SK-N-SH (cell line): Measurements from ENCODE around the gene STOML1. TPM values are rescaled to one million over a fixed set of nuclear protein-coding genes. Genes with fewer than 3 reads are reported as not detected.

Experiments used
- CTCF ChIA-PET: fragments of 300-600, 350-600 bp; formaldehyde crosslinking; extraction: SDS; loops from one replicate; lab custom pipeline; 2021; lab: Yijun Ruan, JAX
- POLR2A ChIA-PET: fragments of 350-600 bp; sonication (Branson Sonifier 250); formaldehyde crosslinking; extraction: SDS; loops from one replicate; lab custom pipeline; 2020; ENCODE audit warnings: antibody characterized with exemption, inconsistent platforms; lab: Yijun Ruan, JAX
- DNase-seq: peaks from one replicate; pipeline ENCODE4 v3.0.0; 2012
- H2AFZ ChIP-seq: fragments of 200-600 bp; sonication (generic); 2 replicates; pipeline ENCODE4 v1.8.1; 2016; ENCODE audit warnings: antibody characterized with exemption, mild to moderate bottlenecking, low read depth
- H3F3A ChIP-seq: fragments of 200-600 bp; sonication (generic); replicated peaks from 2 replicates; pipeline ENCODE3; 2016; ENCODE audit warnings: antibody characterized with exemption, mild to moderate bottlenecking; ENCODE audit not compliant: insufficient read depth
- H3K27ac ChIP-seq, 2 experiments: fragments of 200-500 bp in 1 of 2; fragments of 200-600 bp in 1 of 2; sonication (Bioruptor generic) in 1 of 2; sonication (generic), shearing (Covaris generic) in 1 of 2; 2 replicates each; pipeline versions ENCODE4 v1.5.1 to v1.6.1; 2014 to 2016; ENCODE audit warnings: low read depth in 2 of 2, inconsistent platforms in 1 of 2, low read length in 1 of 2, mild to moderate bottlenecking in 1 of 2, mixed read lengths in 1 of 2
- H3K27me3 ChIP-seq: fragments of 200-600 bp; sonication (generic), shearing (Covaris generic); 2 replicates; pipeline ENCODE4 v1.6.1; 2016; ENCODE audit warnings: mixed run types; ENCODE audit not compliant: insufficient read depth
- H3K36me3 ChIP-seq, 2 experiments: fragments of 200-500 bp in 1 of 2; fragments of 200-600 bp in 1 of 2; sonication (Bioruptor generic) in 1 of 2; sonication (generic) in 1 of 2; replicated peaks in 1 of 2; 2 replicates each; pipeline versions ENCODE3 to v1.5.1; 2014 to 2016; ENCODE audit warnings: low read length in 1 of 2, mild to moderate bottlenecking in 1 of 2; ENCODE audit not compliant: insufficient read depth in 2 of 2, control insufficient read depth in 1 of 2
- H3K4me1 ChIP-seq, 2 experiments: fragments of 200-500 bp in 1 of 2; fragments of 200-600 bp in 1 of 2; sonication (Bioruptor generic) in 1 of 2; sonication (generic), shearing (Covaris generic) in 1 of 2; 2 replicates each; pipeline versions ENCODE4 v1.5.1 to v1.6.1; 2014 to 2016; ENCODE audit warnings: low read depth in 1 of 2, low read length in 1 of 2, mixed run types in 1 of 2; ENCODE audit not compliant: insufficient read depth in 2 of 2, control insufficient read depth in 1 of 2
- H3K4me2 ChIP-seq: fragments of 200-600 bp; sonication (generic), shearing (Covaris generic); 2 replicates; pipeline ENCODE4 v1.6.1; 2017; ENCODE audit warnings: mixed run types
- H3K4me3 ChIP-seq, 2 experiments: fragments of 200-500 bp in 1 of 2; fragments of 200-600 bp in 1 of 2; sonication (Bioruptor generic) in 1 of 2; sonication (generic), shearing (Covaris generic) in 1 of 2; 2 replicates each; pipeline versions ENCODE4 v1.5.1 to v1.8.1; 2014 to 2016; ENCODE audit warnings: low read depth in 2 of 2, inconsistent platforms in 1 of 2, low read length in 1 of 2, mild to moderate bottlenecking in 1 of 2, mixed read lengths in 1 of 2, moderate library complexity in 1 of 2
- H3K79me2 ChIP-seq: fragments of 200-600 bp; sonication (generic); 2 replicates; pipeline ENCODE4 v1.8.1; 2017; ENCODE audit warnings: mild to moderate bottlenecking; ENCODE audit not compliant: insufficient read depth
- H3K9ac ChIP-seq: fragments of 200-600 bp; sonication (generic); 2 replicates; pipeline ENCODE4 v1.6.1; 2017; ENCODE audit warnings: mixed run types
- H3K9me2 ChIP-seq: fragments of 200-600 bp; sonication (generic); 2 replicates; pipeline ENCODE4 v1.6.1; 2017; ENCODE audit warnings: mixed run types
- H3K9me3 ChIP-seq: fragments of 200-600 bp; sonication (generic); 2 replicates; pipeline ENCODE4 v1.6.1; 2017; ENCODE audit warnings: mixed run types, mild to moderate bottlenecking, moderate library complexity
- H4K20me1 ChIP-seq: fragments of 200-600 bp; sonication (generic); 2 replicates; pipeline ENCODE4 v1.6.1; 2017; ENCODE audit warnings: mild to moderate bottlenecking, mixed run types; ENCODE audit not compliant: insufficient read depth
- CHD2 ChIP-seq: fragments of 150-350 bp; IDR thresholded peaks from 2 replicates; pipeline ENCODE4 v1.6.1; 2018; ENCODE audit warnings: low read length; ENCODE audit not compliant: partially characterized antibody
- ELF1 ChIP-seq: IDR thresholded peaks from 2 replicates; pipeline ENCODE4 v1.4.0; 2012
- FOSL2 ChIP-seq: IDR thresholded peaks from 2 replicates; pipeline ENCODE4 v1.4.0; 2012; ENCODE audit warnings: low read depth, mild to moderate bottlenecking, moderate library complexity, borderline replicate concordance
- FOXJ3 ChIP-seq: sonication (generic); formaldehyde crosslinking; IDR thresholded peaks from 2 replicates; pipeline ENCODE4 v1.5.1; 2020; ENCODE audit warnings: mild to moderate bottlenecking, missing genetic modification reagents
- FOXM1 ChIP-seq: IDR thresholded peaks from 2 replicates; pipeline ENCODE4 v1.4.0; 2012; ENCODE audit warnings: low read depth, mild to moderate bottlenecking
- GABPA ChIP-seq: IDR thresholded peaks from 2 replicates; pipeline ENCODE4 v1.4.0; 2012; ENCODE audit warnings: low read depth, mild to moderate bottlenecking
- MEF2A ChIP-seq: IDR thresholded peaks from 2 replicates; pipeline ENCODE4 v1.4.0; 2012; ENCODE audit warnings: low read depth, borderline replicate concordance
- RAD21 ChIP-seq: IDR thresholded peaks from 2 replicates; pipeline ENCODE4 v1.6.1; 2012; ENCODE audit warnings: mild to moderate bottlenecking, low read length
- RCOR1 ChIP-seq: fragments of 150-350 bp; IDR thresholded peaks from 2 replicates; pipeline ENCODE4 v1.6.1; 2017; ENCODE audit warnings: antibody characterized with exemption, low read length
- RXRA ChIP-seq: IDR thresholded peaks from 2 replicates; pipeline ENCODE4 v1.4.0; 2012; ENCODE audit warnings: low read depth, mild to moderate bottlenecking, borderline replicate concordance
- SMC3 ChIP-seq: IDR thresholded peaks from 2 replicates; pipeline ENCODE4 v1.6.1; 2012; ENCODE audit warnings: low read depth, low read length, improper control_type of control experiment
- TAF1 ChIP-seq: IDR thresholded peaks from 2 replicates; pipeline ENCODE4 v1.6.1; 2012; ENCODE audit warnings: low read depth, mild to moderate bottlenecking, low read length, moderate library complexity, borderline replicate concordance
- WGBS: methylation state at CpG from one replicate; pipeline ENCODE4 v1.1.6; 2017; ENCODE audit warnings: low lambda C conversion rate; 5-methylcytosine and 5-hydroxymethylcytosine counted together
- polyA plus RNA-seq, 3 experiments: library from polyadenylated mRNA; depleted of rRNA; stranded (reverse); fragments of >200 nt; gene quantifications; 2 replicates each; pipeline ENCODE4 v1.2.3, GENCODE V29; 2012
- TF ChIP-seq, protein P1 (sequence below): IDR thresholded peaks from 2 replicates; pipeline ENCODE4 v1.4.0; 2012; ENCODE audit warnings: low read depth, borderline replicate concordance
- TF ChIP-seq, protein P2 (sequence below): fragments of 150-350 bp; IDR thresholded peaks from 2 replicates; pipeline ENCODE4 v1.6.1; 2017; ENCODE audit warnings: antibody characterized with exemption, low read length, low read depth, borderline replicate concordance
- TF ChIP-seq, protein P3 (sequence below): fragments of 200-600 bp; sonication (generic); IDR thresholded peaks from 2 replicates; pipeline ENCODE4 v1.6.1; 2017; ENCODE audit warnings: antibody characterized with exemption, mild to moderate bottlenecking, moderate library complexity
- TF ChIP-seq, protein P4 (sequence below): fragments of 150-350 bp; IDR thresholded peaks from 2 replicates; pipeline ENCODE4 v1.6.1; 2016; ENCODE audit warnings: mild to moderate bottlenecking, low read depth, low read length
- TF ChIP-seq, protein P5 (sequence below): IDR thresholded peaks from 2 replicates; pipeline ENCODE4 v1.4.0; 2012; ENCODE audit warnings: low read depth
- TF ChIP-seq, protein P6 (sequence below): IDR thresholded peaks from 2 replicates; pipeline ENCODE4 v1.4.0; 2012; ENCODE audit warnings: low read depth, borderline replicate concordance

STOML1 gene
- polyA plus RNA-seq, 1 of the 3 experiments (the other 2 are of a cell fraction), result 20.4 TPM

DNA sequence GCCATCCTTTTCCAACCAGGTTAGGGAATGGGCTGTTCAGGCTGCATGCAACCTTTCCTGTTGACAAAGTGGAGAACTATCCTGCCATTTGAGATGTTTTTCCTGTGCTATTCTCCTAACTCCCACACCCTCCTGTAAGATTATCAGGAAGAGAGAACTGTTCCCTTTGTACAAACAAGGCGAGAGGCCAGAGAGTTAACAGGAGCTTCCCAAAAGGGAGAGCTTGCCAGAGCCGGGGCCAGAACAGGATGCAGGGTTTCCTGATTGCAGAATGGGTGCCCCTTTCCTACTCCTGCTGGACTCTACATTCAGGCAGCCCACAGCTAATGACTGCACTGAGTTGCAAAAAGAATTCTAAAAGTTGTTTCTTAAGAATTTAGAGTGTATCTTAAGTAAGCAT, 19.5 kb upstream of the STOML1 start:
- H3K4me2 ChIP-seq, result no peak overlapping the region
- no peaks in the 10 kb centered on the region for H3K27me3 ChIP-seq
- TF ChIP-seq FOXJ3 (CRISPR knock-in tag) (no peak), RXRA (no peak), RCOR1 (no peak), SMC3 (no peak), CHD2 (no peak), MEF2A (no peak), GABPA (no peak)
- TF ChIP-seq, protein P1, sequence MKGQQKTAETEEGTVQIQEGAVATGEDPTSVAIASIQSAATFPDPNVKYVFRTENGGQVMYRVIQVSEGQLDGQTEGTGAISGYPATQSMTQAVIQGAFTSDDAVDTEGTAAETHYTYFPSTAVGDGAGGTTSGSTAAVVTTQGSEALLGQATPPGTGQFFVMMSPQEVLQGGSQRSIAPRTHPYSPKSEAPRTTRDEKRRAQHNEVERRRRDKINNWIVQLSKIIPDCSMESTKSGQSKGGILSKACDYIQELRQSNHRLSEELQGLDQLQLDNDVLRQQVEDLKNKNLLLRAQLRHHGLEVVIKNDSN, result no peak
- TF ChIP-seq, protein P2, sequence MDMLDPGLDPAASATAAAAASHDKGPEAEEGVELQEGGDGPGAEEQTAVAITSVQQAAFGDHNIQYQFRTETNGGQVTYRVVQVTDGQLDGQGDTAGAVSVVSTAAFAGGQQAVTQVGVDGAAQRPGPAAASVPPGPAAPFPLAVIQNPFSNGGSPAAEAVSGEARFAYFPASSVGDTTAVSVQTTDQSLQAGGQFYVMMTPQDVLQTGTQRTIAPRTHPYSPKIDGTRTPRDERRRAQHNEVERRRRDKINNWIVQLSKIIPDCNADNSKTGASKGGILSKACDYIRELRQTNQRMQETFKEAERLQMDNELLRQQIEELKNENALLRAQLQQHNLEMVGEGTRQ, result no peak
- TF ChIP-seq, protein P3, sequence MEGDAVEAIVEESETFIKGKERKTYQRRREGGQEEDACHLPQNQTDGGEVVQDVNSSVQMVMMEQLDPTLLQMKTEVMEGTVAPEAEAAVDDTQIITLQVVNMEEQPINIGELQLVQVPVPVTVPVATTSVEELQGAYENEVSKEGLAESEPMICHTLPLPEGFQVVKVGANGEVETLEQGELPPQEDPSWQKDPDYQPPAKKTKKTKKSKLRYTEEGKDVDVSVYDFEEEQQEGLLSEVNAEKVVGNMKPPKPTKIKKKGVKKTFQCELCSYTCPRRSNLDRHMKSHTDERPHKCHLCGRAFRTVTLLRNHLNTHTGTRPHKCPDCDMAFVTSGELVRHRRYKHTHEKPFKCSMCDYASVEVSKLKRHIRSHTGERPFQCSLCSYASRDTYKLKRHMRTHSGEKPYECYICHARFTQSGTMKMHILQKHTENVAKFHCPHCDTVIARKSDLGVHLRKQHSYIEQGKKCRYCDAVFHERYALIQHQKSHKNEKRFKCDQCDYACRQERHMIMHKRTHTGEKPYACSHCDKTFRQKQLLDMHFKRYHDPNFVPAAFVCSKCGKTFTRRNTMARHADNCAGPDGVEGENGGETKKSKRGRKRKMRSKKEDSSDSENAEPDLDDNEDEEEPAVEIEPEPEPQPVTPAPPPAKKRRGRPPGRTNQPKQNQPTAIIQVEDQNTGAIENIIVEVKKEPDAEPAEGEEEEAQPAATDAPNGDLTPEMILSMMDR, result no peak
- no peak overlapping the region for H2AFZ ChIP-seq
- no peaks in the 10 kb centered on the region for H3K9me3 ChIP-seq
- no peak overlapping the region for H3K9ac ChIP-seq
- H3K4me3 ChIP-seq, result no peak overlapping the region
- H3F3A ChIP-seq, result peaks cover 6% of the 10 kb centered on the region
- peaks cover 9% of the 10 kb centered on the region for H4K20me1 ChIP-seq
- no peaks in the 10 kb centered on the region for H3K9me2 ChIP-seq
- peaks cover 11% of the 10 kb centered on the region in 2 experiments for H3K36me3 ChIP-seq
- WGBS, result 92% methylated on average over 2 of the region's 2 CpGs
- H3K4me1 ChIP-seq, result peaks cover 0 to 4% of the 10 kb centered on the region in 2 experiments; a peak in 1 of 4 replicates
- no peak for DNase-seq
- POLR2A ChIA-PET, result no interaction called here
- CTCF ChIA-PET, result interaction anchor here (1.4 to 2.2 kb wide), 3 partner anchors 15 to 25 kb away, joined by 5 to 8 read pairs (median 6); no protein-coding TSS in a partner anchor
- no peak overlapping the region for H3K27ac ChIP-seq
- peaks cover 88% of the 10 kb centered on the region for H3K79me2 ChIP-seq

DNA sequence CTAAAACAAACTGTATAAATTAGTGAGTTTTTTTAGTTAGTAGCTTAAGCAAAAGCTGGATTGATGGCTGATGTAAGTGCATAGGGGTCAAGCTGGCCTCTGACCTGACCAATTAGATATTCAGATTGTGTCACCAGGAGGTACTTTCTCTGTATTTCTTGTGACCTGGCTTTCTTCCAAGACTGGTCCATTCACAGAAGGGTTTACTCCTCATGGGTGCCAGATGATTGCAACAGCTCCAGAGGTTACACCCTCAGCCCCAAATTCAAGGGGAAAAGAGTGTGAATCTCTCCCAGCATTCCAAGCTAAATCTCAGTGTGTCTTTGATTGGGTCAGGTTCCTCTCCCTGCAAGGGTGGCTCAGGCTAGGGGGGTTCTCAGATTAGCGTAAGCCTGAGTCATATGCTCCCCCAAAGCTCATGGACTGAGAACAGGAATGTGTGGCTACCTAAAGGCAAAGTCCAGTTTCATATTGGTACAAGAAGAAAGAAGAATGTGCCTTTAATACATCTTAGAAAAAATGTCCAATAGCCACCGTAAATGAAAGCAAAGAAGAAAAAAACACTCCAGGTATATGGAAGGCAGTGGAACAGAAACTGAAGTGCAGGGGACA, 18.9 kb upstream of the STOML1 start:
- no peak overlapping the region for H3K9ac ChIP-seq
- peaks cover 90% of the 10 kb centered on the region for H3K79me2 ChIP-seq
- DNase-seq, result no peak
- WGBS, result 83% methylated on average over 2 of the region's 2 CpGs
- POLR2A ChIA-PET, result no interaction called here
- H2AFZ ChIP-seq, result no peak overlapping the region
- peaks cover 0 to 4% of the 10 kb centered on the region in 2 experiments; a peak in 1 of 4 replicates for H3K4me1 ChIP-seq
- TF ChIP-seq RXRA (no peak), RAD21 (no peak), TAF1 (no peak), CHD2 (no peak), FOSL2 (no peak), FOXM1 (no peak), GABPA (no peak), ELF1 (no peak)
- TF ChIP-seq, protein P4, sequence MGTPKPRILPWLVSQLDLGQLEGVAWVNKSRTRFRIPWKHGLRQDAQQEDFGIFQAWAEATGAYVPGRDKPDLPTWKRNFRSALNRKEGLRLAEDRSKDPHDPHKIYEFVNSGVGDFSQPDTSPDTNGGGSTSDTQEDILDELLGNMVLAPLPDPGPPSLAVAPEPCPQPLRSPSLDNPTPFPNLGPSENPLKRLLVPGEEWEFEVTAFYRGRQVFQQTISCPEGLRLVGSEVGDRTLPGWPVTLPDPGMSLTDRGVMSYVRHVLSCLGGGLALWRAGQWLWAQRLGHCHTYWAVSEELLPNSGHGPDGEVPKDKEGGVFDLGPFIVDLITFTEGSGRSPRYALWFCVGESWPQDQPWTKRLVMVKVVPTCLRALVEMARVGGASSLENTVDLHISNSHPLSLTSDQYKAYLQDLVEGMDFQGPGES, result no peak
- TF ChIP-seq, protein P5, sequence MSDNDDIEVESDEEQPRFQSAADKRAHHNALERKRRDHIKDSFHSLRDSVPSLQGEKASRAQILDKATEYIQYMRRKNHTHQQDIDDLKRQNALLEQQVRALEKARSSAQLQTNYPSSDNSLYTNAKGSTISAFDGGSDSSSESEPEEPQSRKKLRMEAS, result no peak
- TF ChIP-seq, protein P6, sequence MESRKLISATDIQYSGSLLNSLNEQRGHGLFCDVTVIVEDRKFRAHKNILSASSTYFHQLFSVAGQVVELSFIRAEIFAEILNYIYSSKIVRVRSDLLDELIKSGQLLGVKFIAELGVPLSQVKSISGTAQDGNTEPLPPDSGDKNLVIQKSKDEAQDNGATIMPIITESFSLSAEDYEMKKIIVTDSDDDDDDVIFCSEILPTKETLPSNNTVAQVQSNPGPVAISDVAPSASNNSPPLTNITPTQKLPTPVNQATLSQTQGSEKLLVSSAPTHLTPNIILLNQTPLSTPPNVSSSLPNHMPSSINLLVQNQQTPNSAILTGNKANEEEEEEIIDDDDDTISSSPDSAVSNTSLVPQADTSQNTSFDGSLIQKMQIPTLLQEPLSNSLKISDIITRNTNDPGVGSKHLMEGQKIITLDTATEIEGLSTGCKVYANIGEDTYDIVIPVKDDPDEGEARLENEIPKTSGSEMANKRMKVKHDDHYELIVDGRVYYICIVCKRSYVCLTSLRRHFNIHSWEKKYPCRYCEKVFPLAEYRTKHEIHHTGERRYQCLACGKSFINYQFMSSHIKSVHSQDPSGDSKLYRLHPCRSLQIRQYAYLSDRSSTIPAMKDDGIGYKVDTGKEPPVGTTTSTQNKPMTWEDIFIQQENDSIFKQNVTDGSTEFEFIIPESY, result no peak
- H3K36me3 ChIP-seq, result peaks cover 11 to 12% of the 10 kb centered on the region in 2 experiments
- CTCF ChIA-PET, result interaction anchor here (1.4 to 2.0 kb wide), 2 partner anchors 15 to 18 kb away, joined by 5 to 8 read pairs; no protein-coding TSS in a partner anchor
- H3K9me3 ChIP-seq, result no peaks in the 10 kb centered on the region
- H3F3A ChIP-seq, result peaks cover 6% of the 10 kb centered on the region
- H3K4me3 ChIP-seq, result no peak overlapping the region
- peaks cover 15% of the 10 kb centered on the region for H4K20me1 ChIP-seq
- no peak overlapping the region for H3K4me2 ChIP-seq
- H3K9me2 ChIP-seq, result no peaks in the 10 kb centered on the region
- H3K27me3 ChIP-seq, result no peaks in the 10 kb centered on the region
- no peak overlapping the region for H3K27ac ChIP-seq
